ENCODE data around the gene RNF144A. TPM values are rescaled to one million over a fixed set of nuclear protein-coding genes. Genes with fewer than 3 reads are reported as not detected.

The RNF144A gene
- total and polyA plus RNA-seq, 2 donors (not counting 3 experiments of a cell fraction or from before 2014, with no cell fraction given): 9.7 to 28.8 TPM

- POLR2A ChIA-PET: no interaction called here
- FAIRE-seq (no peak), DNase-seq (ENCODE audit: low read depth, low spot score) (no peak)
- H3K9ac ChIP-seq (replicated peaks; ENCODE audit: extremely low read depth, insufficient read depth, low read length): no peak overlapping the region
- H3K27ac ChIP-seq (ENCODE audit: insufficient read depth, low read depth, low read length): no peak overlapping the region
- no peaks in the 10 kb centered on the region for H3K9me1 ChIP-seq (replicated peaks; ENCODE audit: control insufficient read depth, extremely low read depth, insufficient read depth, low read length)
- no peak for TF ChIP-seq FOS (IDR thresholded peaks at IDR 0.05; ENCODE audit: borderline replicate concordance, insufficient read depth, low read length)
- no peaks in the 10 kb centered on the region for H3K9me3 ChIP-seq (replicated peaks; ENCODE audit: control insufficient read depth, insufficient read depth, low read length)
- no peaks in the 10 kb centered on the region for H3K4me1 ChIP-seq (ENCODE audit: control insufficient read depth, extremely low read depth, insufficient read depth, low read length)
- intact Hi-C loops (cut with micrococcal nuclease): no loop called here
- no peak overlapping the region for H2AFZ ChIP-seq (ENCODE audit: low read depth, low read length)
- H3K27me3 ChIP-seq (ENCODE audit: control insufficient read depth in 2 of 2, insufficient read depth in 2 of 2, low read length in 2 of 2): no peaks in the 10 kb centered on the region
- H4K20me1 ChIP-seq (replicated peaks; ENCODE audit: control insufficient read depth, extremely low read depth, insufficient read depth, low read length): no peaks in the 10 kb centered on the region
- dilution Hi-C loops (cut with MboI; ENCODE audit: extremely low pct_ligation_motif_present, low sequenced_read_pairs): no loop called here
- CTCF ChIA-PET: no interaction called here
- H3K4me3 ChIP-seq (replicated peaks in 1 of 3; ENCODE audit: insufficient read depth in 1 of 3, low read depth in 1 of 3, low read length in 3 of 3): no peak overlapping the region
- no TSS peak for BruUV-seq (replicated peaks)
- H3K4me2 ChIP-seq (ENCODE audit: insufficient read depth, low read length): no peak overlapping the region
- no peaks in the 10 kb centered on the region for H3K36me3 ChIP-seq (ENCODE audit: control insufficient read depth in 2 of 2, extremely low read depth in 1 of 2, insufficient read depth in 2 of 2, low read length in 2 of 2)
- H3K79me2 ChIP-seq (ENCODE audit: control insufficient read depth, insufficient read depth, low read length): no peaks in the 10 kb centered on the region
Measured at GRCh38 chr2:6933911-6934310, 16.7 kb downstream of the RNF144A start.

DNA sequence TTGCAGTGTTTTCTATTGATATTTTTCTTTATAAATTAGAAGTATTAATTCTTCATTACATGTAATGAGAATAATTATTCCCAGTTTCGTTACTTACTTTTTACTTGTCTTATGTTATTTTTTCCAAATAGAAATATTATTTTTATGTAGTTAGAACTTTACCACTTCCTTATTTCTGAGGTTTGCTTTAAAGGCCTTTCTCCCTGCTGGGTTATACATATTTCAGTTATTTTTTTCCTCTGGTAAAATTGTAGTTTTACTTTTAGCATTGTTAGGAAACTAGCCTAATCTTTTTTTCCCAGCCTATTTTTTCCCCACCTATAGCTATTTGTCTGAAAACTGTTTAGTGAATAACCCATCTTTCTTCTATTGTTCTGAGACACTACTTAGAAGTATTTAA lies 17.1 kb downstream of the RNF144A start:
- H3K9me3 ChIP-seq (replicated peaks; ENCODE audit: control insufficient read depth, insufficient read depth, low read length): no peaks in the 10 kb centered on the region
- no peak overlapping the region for H3K9ac ChIP-seq (replicated peaks; ENCODE audit: extremely low read depth, insufficient read depth, low read length)
- H3K4me3 ChIP-seq (replicated peaks in 1 of 3; ENCODE audit: insufficient read depth in 1 of 3, low read depth in 1 of 3, low read length in 3 of 3): no peak overlapping the region
- no TSS peak for BruUV-seq (replicated peaks)
- intact Hi-C loops (cut with micrococcal nuclease) (no loop called here), dilution Hi-C loops (cut with MboI; ENCODE audit: extremely low pct_ligation_motif_present, low sequenced_read_pairs) (no loop called here)
- H3K9me1 ChIP-seq (replicated peaks; ENCODE audit: control insufficient read depth, extremely low read depth, insufficient read depth, low read length): no peaks in the 10 kb centered on the region
- DNase-seq (ENCODE audit: low read depth, low spot score) (no peak), FAIRE-seq (no peak)
- H4K20me1 ChIP-seq (replicated peaks; ENCODE audit: control insufficient read depth, extremely low read depth, insufficient read depth, low read length): no peaks in the 10 kb centered on the region
- TF ChIP-seq GATA2 (IDR thresholded peaks at IDR 0.05; ENCODE audit: insufficient read depth, insufficient read length, low read depth, low read length) (no peak), POLR2A (IDR thresholded peaks at IDR 0.05; ENCODE audit: low read depth, low read length) (no peak), MAX (IDR thresholded peaks at IDR 0.05; ENCODE audit: insufficient read depth, insufficient read length) (no peak), EZH2 (IDR thresholded peaks at IDR 0.05; ENCODE audit: borderline replicate concordance, low read depth, low read length, severe bottlenecking) (no peak), POLR2AphosphoS5 (IDR thresholded peaks at IDR 0.05; ENCODE audit: insufficient read depth, low read depth, low read length) (no peak), MYC (IDR thresholded peaks at IDR 0.05; ENCODE audit: low read depth, low read length) (no peak)
- TF ChIP-seq, protein P1, sequence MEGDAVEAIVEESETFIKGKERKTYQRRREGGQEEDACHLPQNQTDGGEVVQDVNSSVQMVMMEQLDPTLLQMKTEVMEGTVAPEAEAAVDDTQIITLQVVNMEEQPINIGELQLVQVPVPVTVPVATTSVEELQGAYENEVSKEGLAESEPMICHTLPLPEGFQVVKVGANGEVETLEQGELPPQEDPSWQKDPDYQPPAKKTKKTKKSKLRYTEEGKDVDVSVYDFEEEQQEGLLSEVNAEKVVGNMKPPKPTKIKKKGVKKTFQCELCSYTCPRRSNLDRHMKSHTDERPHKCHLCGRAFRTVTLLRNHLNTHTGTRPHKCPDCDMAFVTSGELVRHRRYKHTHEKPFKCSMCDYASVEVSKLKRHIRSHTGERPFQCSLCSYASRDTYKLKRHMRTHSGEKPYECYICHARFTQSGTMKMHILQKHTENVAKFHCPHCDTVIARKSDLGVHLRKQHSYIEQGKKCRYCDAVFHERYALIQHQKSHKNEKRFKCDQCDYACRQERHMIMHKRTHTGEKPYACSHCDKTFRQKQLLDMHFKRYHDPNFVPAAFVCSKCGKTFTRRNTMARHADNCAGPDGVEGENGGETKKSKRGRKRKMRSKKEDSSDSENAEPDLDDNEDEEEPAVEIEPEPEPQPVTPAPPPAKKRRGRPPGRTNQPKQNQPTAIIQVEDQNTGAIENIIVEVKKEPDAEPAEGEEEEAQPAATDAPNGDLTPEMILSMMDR (IDR thresholded peaks at IDR 0.05; ENCODE audit: extremely low read depth in 1 of 2, insufficient read depth in 1 of 2, low read depth in 1 of 2, low read length in 2 of 2): no peak
- ChIA-PET POLR2A (no interaction called here), CTCF (no interaction called here)
- H3K27ac ChIP-seq (ENCODE audit: insufficient read depth, low read depth, low read length): no peak overlapping the region
- H2AFZ ChIP-seq (ENCODE audit: low read depth, low read length): no peak overlapping the region
- no peaks in the 10 kb centered on the region for H3K79me2 ChIP-seq (ENCODE audit: control insufficient read depth, insufficient read depth, low read length)
- H3K36me3 ChIP-seq (ENCODE audit: control insufficient read depth in 2 of 2, extremely low read depth in 1 of 2, insufficient read depth in 2 of 2, low read length in 2 of 2): no peaks in the 10 kb centered on the region
- H3K4me1 ChIP-seq (ENCODE audit: control insufficient read depth, extremely low read depth, insufficient read depth, low read length): no peaks in the 10 kb centered on the region
- H3K27me3 ChIP-seq (ENCODE audit: control insufficient read depth in 2 of 2, insufficient read depth in 2 of 2, low read length in 2 of 2): no peaks in the 10 kb centered on the region
- H3K4me2 ChIP-seq (ENCODE audit: insufficient read depth, low read length): no peak overlapping the region

Data from endothelial cell of umbilical vein (primary cell).